Caco-2 (cell line): ENCODE results near the gene FITM1. TPM values are rescaled to one million over a fixed set of nuclear protein-coding genes. Genes with fewer than 3 reads are reported as not detected.

Source experiments
- BruUV-seq: library from RNA; stranded (reverse); fragments of 400-500 nt; replicated peaks from 2 replicates; lab custom pipeline; 2021; lab: Mats Ljungman, UMichigan
- CTCF ChIA-PET: fragments of 300-600 bp; sonication (Branson Sonifier 250); formaldehyde crosslinking; loops from one replicate; lab custom pipeline; 2022; ENCODE audit warnings: antibody characterized with exemption; lab: Charles Lee
- POLR2A ChIA-PET: fragments of 300-600 bp; sonication (Branson Sonifier 250); formaldehyde crosslinking; loops from one replicate; lab custom pipeline; 2022; ENCODE audit warnings: antibody characterized with exemption; lab: Charles Lee
- DNase-seq, 2 experiments: peaks; one replicate each; pipeline versions ENCODE4 v3.0.0 to v3.0.0-alpha.2; 2020 to 2022
- H3K27me3 ChIP-seq: replicated peaks from 2 replicates; pipeline ENCODE4 v1.6.0; 2011; ENCODE audit warnings: low read length; ENCODE audit not compliant: control insufficient read depth, insufficient read depth
- H3K36me3 ChIP-seq: 2 replicates; pipeline ENCODE4 v1.5.1; 2011; ENCODE audit warnings: low read length; ENCODE audit not compliant: control insufficient read depth, insufficient read depth
- H3K4me1 ChIP-seq: fragments of 250-450 bp; sonication (Bioruptor Pico); 2 replicates; pipeline ENCODE4 v1.5.1; 2020; ENCODE audit warnings: mild to moderate bottlenecking
- H3K4me3 ChIP-seq: 2 replicates; pipeline ENCODE4 v1.5.1; 2011; ENCODE audit warnings: low read depth, mild to moderate bottlenecking, control low read depth, low read length
- H3K9me3 ChIP-seq: fragments of 250-450 bp; sonication (Bioruptor Pico); 2 replicates; pipeline ENCODE4 v1.5.1; 2020; ENCODE audit warnings: mild to moderate bottlenecking, moderate library complexity
- H3K27ac Mint-ChIP-seq: one replicate; pipeline ENCODE4 v1.8.0; 2022; ENCODE audit warnings: mixed read lengths; ENCODE audit not compliant: unreplicated experiment
- H3K27me3 Mint-ChIP-seq: one replicate; pipeline ENCODE4 v1.8.0; 2022; ENCODE audit warnings: mixed read lengths; ENCODE audit not compliant: insufficient read depth, unreplicated experiment
- H3K36me3 Mint-ChIP-seq: one replicate; pipeline ENCODE4 v1.8.0; 2022; ENCODE audit warnings: mild to moderate bottlenecking, mixed read lengths; ENCODE audit not compliant: insufficient read depth, unreplicated experiment
- H3K4me1 Mint-ChIP-seq: one replicate; pipeline ENCODE4 v1.8.0; 2022; ENCODE audit warnings: low read depth, mixed read lengths; ENCODE audit not compliant: unreplicated experiment
- H3K4me3 Mint-ChIP-seq: one replicate; pipeline ENCODE4 v1.8.0; 2022; ENCODE audit warnings: mild to moderate bottlenecking, moderate library complexity, mixed read lengths; ENCODE audit not compliant: unreplicated experiment
- H3K9me3 Mint-ChIP-seq: one replicate; pipeline ENCODE4 v1.8.0; 2022; ENCODE audit warnings: mixed read lengths; ENCODE audit not compliant: unreplicated experiment
- CTCF ChIP-seq, 2 experiments: fragments of 200-600 bp in 1 of 2; IDR thresholded peaks; 1 replicate in 1 of 2; 2 replicates in 1 of 2; pipeline versions ENCODE4 v1.5.1 to v1.8.0; 2011 to 2022; ENCODE audit warnings: antibody characterized with exemption in 1 of 2, control low read depth in 1 of 2, inconsistent platforms in 1 of 2, low read depth in 1 of 2, low read length in 1 of 2, mild to moderate bottlenecking in 1 of 2, moderate library complexity in 1 of 2; ENCODE audit not compliant: insufficient read depth in 1 of 2, severe bottlenecking in 1 of 2, unreplicated experiment in 1 of 2
- intact Hi-C: fragments of 100-400 bp; cut with micrococcal nuclease; formaldehyde crosslinking; loops from one replicate; pipeline ENCODE4 v1.10.0; 2022; ENCODE audit not compliant: unreplicated experiment
- total RNA-seq: library from RNA; stranded (reverse); gene quantifications from 2 replicates; pipeline ENCODE4 v1.2.3, GENCODE V29; 2022

The FITM1 gene
- total RNA-seq, 1 experiment from 2014 or later = 0.39 TPM

- CTCF ChIA-PET = no interaction called here
Measured at GRCh38 chr14:24171422-24172260, 41.2 kb downstream of the FITM1 start, which contains the start of gene REC8. REC8 (plus strand) TSS chr14:24172080; CDS start chr14:24172553, 473 bp downstream.

GRCh38 chr14:24172261-24172860 lies 41.9 kb downstream of the FITM1 start:
- Mint-ChIP-seq H3K36me3 (peaks cover 17% of the 10 kb centered on the region), H3K27me3 (no peaks in the 10 kb centered on the region), H3K27ac (no peak overlapping the region), H3K4me1 (no peaks in the 10 kb centered on the region), H3K4me3 (no peak overlapping the region), H3K9me3 (no peaks in the 10 kb centered on the region)
- POLR2A ChIA-PET = no interaction called here
- no peaks in the 10 kb centered on the region for H3K4me1 ChIP-seq
- no peak for DNase-seq
- intact Hi-C loops = no loop called here
- no peaks in the 10 kb centered on the region for H3K9me3 ChIP-seq
- no peak overlapping the region for H3K4me3 ChIP-seq
- no peaks in the 10 kb centered on the region for H3K27me3 ChIP-seq
- no peak for TF ChIP-seq CTCF (IDR thresholded peaks at IDR 0.05; ENCODE audit: insufficient read depth in 1 of 2, low read depth in 1 of 2, low read length in 1 of 2, severe bottlenecking in 1 of 2, unreplicated experiment in 1 of 2)
- H3K36me3 ChIP-seq = peaks cover 2% of the 10 kb centered on the region
- CTCF ChIA-PET = no interaction called here
- BruUV-seq = no TSS peak

More at GRCh38 chr14:24171422-24172260, 41.2 kb downstream of the FITM1 start, which contains the start of gene REC8:
- H3K9me3 Mint-ChIP-seq = no peaks in the 10 kb centered on the region
- H3K27me3 Mint-ChIP-seq = no peaks in the 10 kb centered on the region
- intact Hi-C loops = no loop called here
- H3K4me1 Mint-ChIP-seq = no peaks in the 10 kb centered on the region
- no peaks in the 10 kb centered on the region for H3K4me1 ChIP-seq
- TF ChIP-seq CTCF (IDR thresholded peaks at IDR 0.05; ENCODE audit: insufficient read depth in 1 of 2, low read depth in 1 of 2, low read length in 1 of 2, severe bottlenecking in 1 of 2, unreplicated experiment in 1 of 2) = no peak
- H3K36me3 Mint-ChIP-seq = peaks cover 11% of the 10 kb centered on the region
- no peaks in the 10 kb centered on the region for H3K9me3 ChIP-seq
- DNase-seq = no peak
- H3K27me3 ChIP-seq = no peaks in the 10 kb centered on the region
- no peak within 1 kb of the TSS for H3K27ac Mint-ChIP-seq
- BruUV-seq = no TSS peak
- no peak within 1 kb of the TSS for H3K4me3 Mint-ChIP-seq
- POLR2A ChIA-PET = interaction anchor here (0.7 kb wide), 1 partner anchor 81 kb away, joined by 7 read pairs; no protein-coding TSS in a partner anchor
- H3K36me3 ChIP-seq = peaks cover 2% of the 10 kb centered on the region
- no peak within 1 kb of the TSS for H3K4me3 ChIP-seq

- Mint-ChIP-seq H3K27me3 (no peaks in the 10 kb centered on the region), H3K4me3 (no peak overlapping the region), H3K4me1 (no peaks in the 10 kb centered on the region), H3K27ac (no peak overlapping the region), H3K9me3 (no peaks in the 10 kb centered on the region), H3K36me3 (peaks cover 15% of the 10 kb centered on the region)
- H3K36me3 ChIP-seq = no peaks in the 10 kb centered on the region
- H3K27me3 ChIP-seq = no peaks in the 10 kb centered on the region
- TF ChIP-seq CTCF (IDR thresholded peaks at IDR 0.05; ENCODE audit: insufficient read depth in 1 of 2, low read depth in 1 of 2, low read length in 1 of 2, severe bottlenecking in 1 of 2, unreplicated experiment in 1 of 2) = no peak
- DNase-seq = no peak
- no peaks in the 10 kb centered on the region for H3K9me3 ChIP-seq
- ChIA-PET CTCF (no interaction called here), POLR2A (no interaction called here)
- intact Hi-C loops = no loop called here
- H3K4me3 ChIP-seq = no peak overlapping the region
- BruUV-seq = no TSS peak
- H3K4me1 ChIP-seq = no peaks in the 10 kb centered on the region
Measured at GRCh38 chr14:24172871-24173281, 42.4 kb downstream of the FITM1 start.
